Measurements from ENCODE around the gene TK2. TPM values are rescaled to one million over a fixed set of nuclear protein-coding genes. Genes with fewer than 3 reads are reported as not detected.

Gene TK2
- total and polyA plus RNA-seq, 2 experiments from 2014 or later = 1.8 to 4.2 TPM

GRCh38 chr16:66477028-66477515 lies 72.8 kb downstream of the TK2 start:
- Histone ChIP-seq H3K36me3 (ENCODE audit: insufficient read depth) (no peaks in the 10 kb centered on the region), H3K27ac (ENCODE audit: low read depth) (no peak overlapping the region), H3K4me2 (no peak overlapping the region), H3F3A (replicated peaks; ENCODE audit: low read depth) (no peaks in the 10 kb centered on the region), H3K4me3 (no peak overlapping the region), H3K27me3 (ENCODE audit: insufficient read depth) (no peaks in the 10 kb centered on the region), H3K79me2 (replicated peaks; ENCODE audit: insufficient read depth) (no peaks in the 10 kb centered on the region), H4K20me1 (replicated peaks; ENCODE audit: insufficient read depth) (no peaks in the 10 kb centered on the region), H3K9me2 (ENCODE audit: insufficient read depth) (no peaks in the 10 kb centered on the region), H2AFZ (no peak overlapping the region), H3K4me1 (ENCODE audit: insufficient read depth) (peaks cover 5% of the 10 kb centered on the region; the same call in 1 of the 2 replicates)
- Mint-ChIP-seq H3K36me3 (ENCODE audit: low read depth) (no peaks in the 10 kb centered on the region), H3K4me3 (no peak overlapping the region), H3K27me3 (ENCODE audit: insufficient read depth, low read depth, poor library complexity) (peaks cover 9% of the 10 kb centered on the region), H3K4me1 (peaks cover 20% of the 10 kb centered on the region), H3K27ac (no peak overlapping the region), H3K9me3 (no peaks in the 10 kb centered on the region; the same call in 2 of the 3 replicates)
- TF ChIP-seq NANOG (IDR thresholded peaks at IDR 0.05; ENCODE audit: borderline replicate concordance) = no peak
- no peak for TF ChIP-seq CREB1 (CRISPR knock-in tag; IDR thresholded peaks at IDR 0.05; ENCODE audit: low read depth)
- no peak for TF ChIP-seq CTCF (conservative IDR thresholded peaks at IDR 0.05; ENCODE audit: low read depth in 2 of 2)
- no peak for TF ChIP-seq ETS1 (IDR thresholded peaks at IDR 0.05)
- TF ChIP-seq ZNF114 (CRISPR knock-in tag; IDR thresholded peaks at IDR 0.05) = no peak
- no peak for TF ChIP-seq REST (IDR thresholded peaks at IDR 0.05; ENCODE audit: unreplicated experiment)
- TF ChIP-seq EZH2phosphoT487 (IDR thresholded peaks at IDR 0.05; ENCODE audit: unreplicated experiment) = no peak
- no peak for TF ChIP-seq JUNB (IDR thresholded peaks at IDR 0.05; ENCODE audit: unreplicated experiment)
- no peak for TF ChIP-seq POLR2AphosphoS5 (IDR thresholded peaks at IDR 0.05; ENCODE audit: low read depth)
- no peak for TF ChIP-seq STAT1 (IDR thresholded peaks at IDR 0.05; ENCODE audit: unreplicated experiment)
- no peak for TF ChIP-seq EZH2 (IDR thresholded peaks at IDR 0.05; ENCODE audit: low read depth, unreplicated experiment)
- TF ChIP-seq ZNF462 (CRISPR knock-in tag; IDR thresholded peaks at IDR 0.05) = no peak
- DNase-seq (ENCODE audit: low spot score) = no peak
- no peak for ATAC-seq

Data from GM23338 (cell line).